GM12878 (cell line): ENCODE measurements around the gene INPP5D.

Source experiments
- CTCF ChIP-seq, 3 experiments: IDR thresholded peaks in 2 of 3; conservative IDR thresholded peaks in 1 of 3; 2 replicates each; pipeline ENCODE4 v1.5.1; 2011; ENCODE audit warnings: low read depth in 3 of 3, low read length in 3 of 3, mild to moderate bottlenecking in 3 of 3, control low read depth in 2 of 3, moderate library complexity in 2 of 3, inconsistent platforms in 1 of 3, mixed read lengths in 1 of 3; ENCODE audit not compliant: control insufficient read depth in 2 of 3, insufficient read depth in 1 of 3; ENCODE audit errors: extremely low read depth in 1 of 3
- ESRRA ChIP-seq: IDR thresholded peaks from 2 replicates; pipeline ENCODE4 v1.6.1; 2012; ENCODE audit warnings: mild to moderate bottlenecking, low read length, improper control_type of control experiment
- MAX ChIP-seq: IDR thresholded peaks from 2 replicates; pipeline ENCODE4 v1.6.1; 2012; ENCODE audit warnings: low read depth, low read length, improper control_type of control experiment
- MLLT1 ChIP-seq: fragments of 450-650 bp; IDR thresholded peaks from 2 replicates; pipeline ENCODE4 v1.6.1; 2016; ENCODE audit warnings: mild to moderate bottlenecking
- TAF1 ChIP-seq: IDR thresholded peaks from 2 replicates; pipeline ENCODE4 v1.6.1; 2011; ENCODE audit warnings: mild to moderate bottlenecking, low read depth, low read length, borderline replicate concordance
- ZNF207 ChIP-seq: fragments of 450-650 bp; IDR thresholded peaks from 2 replicates; pipeline ENCODE4 v1.6.1; 2014; ENCODE audit warnings: antibody characterized with exemption, mild to moderate bottlenecking, borderline replicate concordance
- TF ChIP-seq, protein P1 (sequence below): fragments of 450-650 bp; IDR thresholded peaks from 2 replicates; pipeline ENCODE4 v1.6.1; 2018; ENCODE audit warnings: mild to moderate bottlenecking, low read depth, moderate library complexity; ENCODE audit not compliant: partially characterized antibody

GRCh38 chr2:233174137-233174536 lies 114.0 kb downstream of the INPP5D start:
- TF ChIP-seq TAF1 (no peak), CTCF (IDR thresholded peaks at IDR 0.05 in 2 of 3, conservative IDR thresholded peaks at IDR 0.05 in 1 of 3; ENCODE audit: control insufficient read depth in 2 of 3, extremely low read depth in 1 of 3, insufficient read depth in 1 of 3, low read depth in 3 of 3, low read length in 3 of 3) (no peak), MAX (no peak), ZNF207 (no peak), ESRRA (no peak), MLLT1 (no peak)
- TF ChIP-seq, protein P1, sequence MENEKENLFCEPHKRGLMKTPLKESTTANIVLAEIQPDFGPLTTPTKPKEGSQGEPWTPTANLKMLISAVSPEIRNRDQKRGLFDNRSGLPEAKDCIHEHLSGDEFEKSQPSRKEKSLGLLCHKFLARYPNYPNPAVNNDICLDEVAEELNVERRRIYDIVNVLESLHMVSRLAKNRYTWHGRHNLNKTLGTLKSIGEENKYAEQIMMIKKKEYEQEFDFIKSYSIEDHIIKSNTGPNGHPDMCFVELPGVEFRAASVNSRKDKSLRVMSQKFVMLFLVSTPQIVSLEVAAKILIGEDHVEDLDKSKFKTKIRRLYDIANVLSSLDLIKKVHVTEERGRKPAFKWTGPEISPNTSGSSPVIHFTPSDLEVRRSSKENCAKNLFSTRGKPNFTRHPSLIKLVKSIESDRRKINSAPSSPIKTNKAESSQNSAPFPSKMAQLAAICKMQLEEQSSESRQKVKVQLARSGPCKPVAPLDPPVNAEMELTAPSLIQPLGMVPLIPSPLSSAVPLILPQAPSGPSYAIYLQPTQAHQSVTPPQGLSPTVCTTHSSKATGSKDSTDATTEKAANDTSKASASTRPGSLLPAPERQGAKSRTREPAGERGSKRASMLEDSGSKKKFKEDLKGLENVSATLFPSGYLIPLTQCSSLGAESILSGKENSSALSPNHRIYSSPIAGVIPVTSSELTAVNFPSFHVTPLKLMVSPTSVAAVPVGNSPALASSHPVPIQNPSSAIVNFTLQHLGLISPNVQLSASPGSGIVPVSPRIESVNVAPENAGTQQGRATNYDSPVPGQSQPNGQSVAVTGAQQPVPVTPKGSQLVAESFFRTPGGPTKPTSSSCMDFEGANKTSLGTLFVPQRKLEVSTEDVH = no peak
